KOPT-K1 (cell line): ENCODE measurements around the gene GP2.

ENCODE experiments used
- H3K27ac ChIP-seq: fragments of 200-600 bp; sonication (generic); 2 replicates; pipeline ENCODE4 v1.5.1; 2016; ENCODE audit warnings: antibody characterized with exemption, mild to moderate bottlenecking, low read depth, low read length; ENCODE audit not compliant: poor library complexity, severe bottlenecking
- H3K36me3 ChIP-seq: fragments of 200-600 bp; sonication (generic); 2 replicates; pipeline ENCODE4 v1.5.1; 2017; ENCODE audit warnings: antibody characterized with exemption, mild to moderate bottlenecking, low read length, moderate library complexity; ENCODE audit not compliant: insufficient read depth
- H3K9me3 ChIP-seq: fragments of 200-600 bp; sonication (generic); 2 replicates; pipeline ENCODE4 v1.5.1; 2017; ENCODE audit warnings: antibody characterized with exemption, low read length, mild to moderate bottlenecking; ENCODE audit not compliant: insufficient read depth, poor library complexity, severe bottlenecking

The GP2 gene

GRCh38 chr16:20327444-20328041 lies at the start of gene GP2:
GP2 (minus strand) TSS chr16:20327513; CDS start chr16:20326431, 1,082 bp downstream.
- Histone ChIP-seq H3K9me3 (no peaks in the 10 kb centered on the region), H3K36me3 (no peaks in the 10 kb centered on the region), H3K27ac (no peak within 1 kb of the TSS)

GRCh38 chr16:20372701-20373100 lies 45.4 kb upstream of the GP2 start:
- no peaks in the 10 kb centered on the region for H3K9me3 ChIP-seq

GRCh38 chr16:20369452-20370054 lies 42.2 kb upstream of the GP2 start:
- Histone ChIP-seq H3K36me3 (no peaks in the 10 kb centered on the region), H3K27ac (no peak overlapping the region), H3K9me3 (no peaks in the 10 kb centered on the region)

More at GRCh38 chr16:20372701-20373100, 45.4 kb upstream of the GP2 start:
- H3K36me3 ChIP-seq: no peaks in the 10 kb centered on the region
- H3K27ac ChIP-seq: no peak overlapping the region

GRCh38 chr16:20364051-20364450 lies 36.7 kb upstream of the GP2 start:
- H3K27ac ChIP-seq: no peak overlapping the region
- H3K36me3 ChIP-seq: no peaks in the 10 kb centered on the region
- H3K9me3 ChIP-seq: no peaks in the 10 kb centered on the region

- no peak overlapping the region for H3K27ac ChIP-seq
- H3K36me3 ChIP-seq: no peaks in the 10 kb centered on the region
- H3K9me3 ChIP-seq: no peaks in the 10 kb centered on the region
Observed at GRCh38 chr16:20363191-20363590, 35.9 kb upstream of the GP2 start.

- Histone ChIP-seq H3K36me3 (no peaks in the 10 kb centered on the region), H3K27ac (no peak overlapping the region), H3K9me3 (no peaks in the 10 kb centered on the region)
Observed at GRCh38 chr16:20359997-20360396, 32.7 kb upstream of the GP2 start.

- no peaks in the 10 kb centered on the region for H3K36me3 ChIP-seq
- no peak overlapping the region for H3K27ac ChIP-seq
- no peaks in the 10 kb centered on the region for H3K9me3 ChIP-seq
Observed at GRCh38 chr16:20355114-20355782, 27.9 kb upstream of the GP2 start.

- Histone ChIP-seq H3K27ac (no peak overlapping the region), H3K36me3 (no peaks in the 10 kb centered on the region), H3K9me3 (no peaks in the 10 kb centered on the region)
Observed at GRCh38 chr16:20353379-20353778, 26.1 kb upstream of the GP2 start.

GRCh38 chr16:20352615-20353014 lies 25.3 kb upstream of the GP2 start, which contains the start of gene UMOD:
UMOD (minus strand) TSS chr16:20352715; CDS start chr16:20350737, 1,978 bp downstream.
- H3K9me3 ChIP-seq: no peaks in the 10 kb centered on the region
- no peak within 1 kb of the TSS for H3K27ac ChIP-seq
- H3K36me3 ChIP-seq: no peaks in the 10 kb centered on the region

- H3K27ac ChIP-seq: no peak overlapping the region
- no peaks in the 10 kb centered on the region for H3K9me3 ChIP-seq
- no peaks in the 10 kb centered on the region for H3K36me3 ChIP-seq
Observed at GRCh38 chr16:20349615-20350014, 22.3 kb upstream of the GP2 start.

- no peak overlapping the region for H3K27ac ChIP-seq
- H3K9me3 ChIP-seq: no peaks in the 10 kb centered on the region
- no peaks in the 10 kb centered on the region for H3K36me3 ChIP-seq
Observed at GRCh38 chr16:20348365-20349185, 21.3 kb upstream of the GP2 start.

- Histone ChIP-seq H3K9me3 (no peaks in the 10 kb centered on the region), H3K36me3 (no peaks in the 10 kb centered on the region), H3K27ac (no peak overlapping the region)
Observed at GRCh38 chr16:20347666-20348364, 20.5 kb upstream of the GP2 start.

- H3K9me3 ChIP-seq: no peaks in the 10 kb centered on the region
- H3K36me3 ChIP-seq: no peaks in the 10 kb centered on the region
- H3K27ac ChIP-seq: no peak overlapping the region
Observed at GRCh38 chr16:20344611-20345010, 17.3 kb upstream of the GP2 start.

GRCh38 chr16:20339744-20340143 lies 12.4 kb upstream of the GP2 start:
- H3K9me3 ChIP-seq: no peaks in the 10 kb centered on the region
- H3K27ac ChIP-seq: no peak overlapping the region
- no peaks in the 10 kb centered on the region for H3K36me3 ChIP-seq
